NCI-H1436 treated with DMSO at 0.1 percent for 48 hours (cell line): ENCODE measurements around the gene DACH2.

ENCODE experiments used
- DNase-seq: peaks from one replicate; lab custom pipeline; 2025; lab: John Stamatoyannopoulos, UW

Gene DACH2

DNA sequence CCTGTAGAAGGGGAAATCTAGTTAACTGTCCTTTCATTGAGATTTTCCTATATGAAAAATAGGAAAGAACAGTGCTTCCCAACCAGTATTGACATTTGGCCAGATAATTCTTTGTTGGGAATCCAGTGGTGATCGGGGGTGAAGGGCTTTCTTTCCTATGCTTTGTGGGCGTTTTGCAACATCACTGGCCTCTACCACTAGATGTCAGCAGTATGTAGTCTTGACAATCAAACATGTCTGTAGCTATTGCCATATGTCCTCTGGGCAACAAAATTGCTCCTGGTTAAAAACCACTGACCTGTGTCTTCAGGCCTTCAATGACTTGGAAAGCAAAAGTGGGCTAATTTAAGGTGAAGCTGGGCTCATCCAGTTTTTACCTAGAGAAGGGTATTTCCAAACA lies 658.5 kb downstream of the DACH2 start:
- DNase-seq: no peak

DNA sequence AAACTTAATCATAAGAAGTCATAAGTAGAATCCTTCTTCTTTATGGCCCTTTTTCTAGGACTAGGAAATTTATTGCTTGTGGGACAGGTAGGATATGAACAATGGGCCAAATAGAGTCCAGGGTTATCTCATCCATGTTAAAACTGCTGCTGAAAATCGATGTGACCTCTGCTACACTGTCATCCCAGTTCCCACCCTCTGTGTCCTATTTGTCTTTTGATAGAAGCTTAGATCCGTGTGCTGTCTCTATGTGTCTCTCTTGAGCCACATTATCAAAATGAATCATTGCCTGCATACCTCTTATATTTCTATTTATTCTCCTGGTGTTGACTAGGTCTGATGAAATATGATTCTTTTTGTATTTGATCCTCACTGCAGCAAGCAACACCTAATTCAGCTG lies 661.4 kb downstream of the DACH2 start:
- no peak for DNase-seq

DNA sequence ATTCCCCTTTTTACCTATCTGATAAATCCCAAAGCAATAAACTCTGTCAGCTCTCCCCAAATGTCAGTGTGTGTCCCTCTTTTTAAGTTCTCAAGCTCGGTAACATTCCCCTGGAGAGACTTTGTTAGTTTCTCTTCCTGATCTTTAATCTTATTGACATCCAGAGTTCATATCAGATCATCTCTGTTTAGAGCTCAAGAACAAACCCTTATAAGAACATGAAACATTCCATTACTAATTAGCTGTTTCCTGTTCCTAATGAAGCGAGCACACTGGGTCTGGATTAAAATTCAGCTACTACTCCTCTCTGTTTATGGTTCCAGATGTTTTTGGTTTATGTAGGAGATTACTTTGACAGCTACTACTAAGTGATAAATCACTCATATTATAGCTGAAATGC lies 681.5 kb downstream of the DACH2 start:
- DNase-seq: no peak

DNA sequence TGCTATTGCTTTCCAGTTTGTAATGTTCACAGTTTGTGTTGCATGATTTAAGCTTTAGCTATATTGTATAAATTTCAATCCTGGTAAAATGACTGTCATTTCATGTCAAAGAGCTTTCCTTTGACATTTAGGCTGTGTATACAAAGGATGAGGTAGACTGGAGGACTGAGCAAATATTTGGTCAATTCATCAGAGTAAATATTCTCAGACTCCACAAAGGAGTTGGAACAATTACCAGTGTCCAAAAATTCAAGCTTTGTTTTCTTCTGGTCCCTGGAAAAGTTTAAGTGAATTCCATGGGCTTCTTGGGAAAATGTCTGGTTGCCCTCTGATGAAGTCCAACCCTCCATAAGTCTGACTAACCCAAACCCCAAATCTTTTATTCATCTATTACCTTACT lies 682.4 kb downstream of the DACH2 start:
- DNase-seq: no peak

DNA sequence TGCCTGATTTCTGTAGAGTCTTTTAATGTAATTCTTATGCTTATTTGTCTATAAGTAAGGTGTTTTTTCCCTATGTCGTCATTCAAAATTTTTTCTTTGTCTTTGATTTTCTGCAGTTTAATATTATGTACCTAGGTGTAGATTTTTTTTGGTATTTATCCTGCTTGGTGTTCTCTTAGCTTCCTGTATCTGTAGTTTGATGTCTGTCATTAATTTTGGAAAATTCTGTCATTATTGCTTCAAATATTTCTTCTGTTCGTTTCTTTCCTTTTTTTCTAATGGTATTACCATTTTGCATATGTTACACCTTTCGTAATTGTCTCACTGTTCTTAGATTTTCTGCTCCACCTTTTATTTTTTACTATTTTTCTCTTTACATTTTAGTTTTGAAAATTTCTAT lies 696.9 kb downstream of the DACH2 start:
- no peak for DNase-seq
